Ascending aorta (tissue), 2 donors: ENCODE measurements around the gene RASSF8. TPM values are rescaled to one million over a fixed set of nuclear protein-coding genes. Genes with fewer than 3 reads are reported as not detected.

Source experiments
- DNase-seq, 2 donors: peaks; one replicate each; pipeline ENCODE4 v3.0.0-alpha.2; 2019; ENCODE audit warnings: low spot score in 2 of 2
- H3K27ac ChIP-seq, 2 donors: fragments of 200-600 bp; sonication (generic); one replicate each; pipeline ENCODE4 v1.5.1; 2016 to 2017; ENCODE audit warnings: mild to moderate bottlenecking in 1 of 2
- H3K27me3 ChIP-seq: fragments of 200-600 bp; sonication (generic); one replicate; pipeline ENCODE4 v1.5.1; 2017
- H3K36me3 ChIP-seq, 2 donors: fragments of 200-600 bp; sonication (generic); one replicate each; pipeline ENCODE4 v1.5.1; 2016
- H3K4me1 ChIP-seq, 2 donors: fragments of 200-600 bp; sonication (generic); one replicate each; pipeline ENCODE4 v1.5.1; 2016 to 2017; ENCODE audit warnings: mild to moderate bottlenecking in 1 of 2
- H3K4me3 ChIP-seq, 2 donors: fragments of 200-600 bp; sonication (generic); one replicate each; pipeline ENCODE4 v1.5.1; 2016 to 2017; ENCODE audit warnings: mild to moderate bottlenecking in 1 of 2
- H3K9me3 ChIP-seq, 2 donors: fragments of 200-600 bp; sonication (generic); one replicate each; pipeline ENCODE4 v1.5.1; 2016
- intact Hi-C: fragments of 100-400 bp; cut with DNase I; formaldehyde crosslinking; loops from one replicate; pipeline ENCODE4 v1.15.1; 2023
- total RNA-seq: library from RNA; depleted of rRNA; stranded (reverse); fragments of >200 nt; gene quantifications from one replicate; pipeline ENCODE4 v1.1.0, GENCODE V29; 2016
- TF ChIP-seq, protein P1 (sequence below), 3 experiments: fragments of 200-600 bp in 2 of 3; fragments of 450-650 bp in 1 of 3; sonication (generic) in 2 of 3; IDR thresholded peaks; one replicate each; pipeline ENCODE4 v1.5.1; 2016 to 2019; ENCODE audit warnings: antibody characterized with exemption in 3 of 3, mild to moderate bottlenecking in 1 of 3, moderate library complexity in 1 of 3

The RASSF8 gene
- total RNA-seq, 1 donor from 2014 or later: 92.1 TPM

DNA sequence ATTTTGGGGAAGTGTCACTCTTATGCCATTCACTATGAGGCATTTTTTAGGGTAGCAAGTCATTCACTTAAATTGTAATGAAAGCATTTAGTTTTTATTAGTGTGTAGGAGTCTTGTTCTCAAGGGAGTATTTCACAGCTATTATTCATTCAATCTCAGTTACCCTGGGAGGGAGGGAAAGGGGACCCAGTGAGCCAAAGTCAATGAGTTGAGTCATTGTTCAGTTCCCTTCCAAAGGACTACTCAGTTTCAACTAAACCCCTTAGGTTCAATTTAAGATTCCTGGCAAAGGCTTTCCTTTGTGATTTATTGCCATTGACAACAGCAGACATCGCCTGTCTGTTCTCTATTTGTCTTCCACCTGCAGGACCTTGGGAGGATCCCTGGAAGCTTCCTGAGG, 29.3 kb upstream of the RASSF8 start:
- intact Hi-C loops: no loop called here
- Histone ChIP-seq H3K36me3 (no peaks in the 10 kb centered on the region), H3K27me3 (no peaks in the 10 kb centered on the region), H3K9me3 (no peaks in the 10 kb centered on the region), H3K4me3 (no peak overlapping the region), H3K4me1 (no peaks in the 10 kb centered on the region), H3K27ac (no peak overlapping the region)
- DNase-seq: no peak
- TF ChIP-seq, protein P1, sequence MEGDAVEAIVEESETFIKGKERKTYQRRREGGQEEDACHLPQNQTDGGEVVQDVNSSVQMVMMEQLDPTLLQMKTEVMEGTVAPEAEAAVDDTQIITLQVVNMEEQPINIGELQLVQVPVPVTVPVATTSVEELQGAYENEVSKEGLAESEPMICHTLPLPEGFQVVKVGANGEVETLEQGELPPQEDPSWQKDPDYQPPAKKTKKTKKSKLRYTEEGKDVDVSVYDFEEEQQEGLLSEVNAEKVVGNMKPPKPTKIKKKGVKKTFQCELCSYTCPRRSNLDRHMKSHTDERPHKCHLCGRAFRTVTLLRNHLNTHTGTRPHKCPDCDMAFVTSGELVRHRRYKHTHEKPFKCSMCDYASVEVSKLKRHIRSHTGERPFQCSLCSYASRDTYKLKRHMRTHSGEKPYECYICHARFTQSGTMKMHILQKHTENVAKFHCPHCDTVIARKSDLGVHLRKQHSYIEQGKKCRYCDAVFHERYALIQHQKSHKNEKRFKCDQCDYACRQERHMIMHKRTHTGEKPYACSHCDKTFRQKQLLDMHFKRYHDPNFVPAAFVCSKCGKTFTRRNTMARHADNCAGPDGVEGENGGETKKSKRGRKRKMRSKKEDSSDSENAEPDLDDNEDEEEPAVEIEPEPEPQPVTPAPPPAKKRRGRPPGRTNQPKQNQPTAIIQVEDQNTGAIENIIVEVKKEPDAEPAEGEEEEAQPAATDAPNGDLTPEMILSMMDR (IDR thresholded peaks at IDR 0.05): no peak

DNA sequence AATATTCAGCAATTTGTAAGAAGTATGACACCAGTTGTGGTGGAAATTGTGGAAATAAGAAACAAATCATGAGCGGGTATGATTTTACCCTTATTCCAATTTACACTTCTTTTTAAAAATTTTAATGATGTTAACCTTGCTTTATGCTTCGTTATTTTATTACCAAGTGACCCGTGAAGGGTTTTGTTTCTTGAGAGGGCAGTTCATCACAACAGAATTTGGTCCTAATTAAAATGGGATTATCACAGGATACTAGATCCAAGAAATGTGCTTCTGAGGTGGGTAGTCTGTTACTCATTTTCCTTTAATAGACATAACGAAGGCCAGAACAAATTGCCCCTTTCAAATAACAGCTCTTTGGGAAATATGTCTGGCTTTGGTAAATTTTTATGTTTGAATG, 25.5 kb upstream of the RASSF8 start:
- no peak for DNase-seq
- no peak overlapping the region for H3K4me3 ChIP-seq
- no peak overlapping the region for H3K27ac ChIP-seq
- no peaks in the 10 kb centered on the region for H3K4me1 ChIP-seq
- H3K27me3 ChIP-seq: no peaks in the 10 kb centered on the region
- intact Hi-C loops: no loop called here
- no peaks in the 10 kb centered on the region for H3K36me3 ChIP-seq
- TF ChIP-seq, protein P1 (IDR thresholded peaks at IDR 0.05): no peak
- no peaks in the 10 kb centered on the region for H3K9me3 ChIP-seq

DNA sequence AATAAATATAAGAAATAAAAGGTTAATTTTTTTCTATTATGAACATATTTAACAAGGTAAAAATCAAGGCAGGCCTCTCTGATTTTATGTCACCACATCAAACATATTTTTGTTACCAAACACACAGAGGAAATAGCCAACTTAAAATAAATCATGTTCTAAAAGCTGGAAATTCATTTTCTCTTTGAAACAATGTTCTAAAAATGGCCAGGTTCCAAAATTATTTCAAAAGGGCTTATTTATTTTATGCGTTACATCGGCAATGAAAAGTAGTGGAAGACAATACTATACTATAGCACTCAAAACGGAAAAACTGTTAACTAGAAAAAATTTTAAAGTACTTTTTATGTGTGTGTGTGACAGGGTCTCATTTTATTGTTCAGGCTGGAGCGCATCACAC, 24.0 kb upstream of the RASSF8 start:
- no peak for DNase-seq
- H3K4me1 ChIP-seq: no peaks in the 10 kb centered on the region
- no peak overlapping the region for H3K27ac ChIP-seq
- H3K4me3 ChIP-seq: no peak overlapping the region
- intact Hi-C loops: no loop called here
- H3K9me3 ChIP-seq: no peaks in the 10 kb centered on the region
- H3K36me3 ChIP-seq: no peaks in the 10 kb centered on the region
- TF ChIP-seq, protein P1 (IDR thresholded peaks at IDR 0.05): no peak
- no peaks in the 10 kb centered on the region for H3K27me3 ChIP-seq

DNA sequence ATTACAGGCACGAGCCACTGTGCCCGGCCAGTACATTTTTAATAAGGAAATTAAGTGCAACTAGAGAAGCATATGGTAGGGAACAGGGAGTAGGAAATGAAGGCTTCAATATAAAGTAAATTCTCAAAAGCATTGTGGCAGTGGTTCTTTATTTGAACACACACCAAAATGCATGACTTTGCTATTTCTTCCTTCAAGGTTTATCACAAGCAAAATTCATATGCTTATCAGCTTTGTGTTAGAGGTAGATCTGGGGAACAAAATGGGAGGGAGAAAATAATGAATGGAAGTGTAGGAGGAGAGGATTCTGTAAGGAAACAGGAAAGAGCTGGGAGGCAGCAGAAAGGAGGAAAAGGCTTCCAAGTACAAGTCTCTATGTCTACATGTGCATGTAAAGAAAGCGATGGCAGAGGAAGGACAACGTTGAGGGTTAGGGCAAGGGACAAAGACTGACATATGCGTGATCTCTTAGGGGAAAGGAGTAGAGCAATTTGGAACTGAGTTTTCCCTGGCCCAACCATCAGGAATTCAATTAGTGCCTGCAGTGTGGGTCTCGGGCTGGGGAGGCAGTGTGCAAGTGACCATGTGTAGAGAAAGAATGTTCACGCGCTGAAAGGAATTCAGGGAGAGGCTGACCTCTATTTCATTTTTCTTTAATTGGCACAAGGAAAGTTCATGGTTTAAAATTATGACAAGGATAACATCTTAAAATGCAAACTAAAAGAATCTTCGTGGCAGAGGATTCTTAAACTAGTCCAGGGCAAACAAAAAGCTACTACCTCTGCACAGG, 22.9 kb upstream of the RASSF8 start:
- TF ChIP-seq, protein P1 (IDR thresholded peaks at IDR 0.05): no peak
- H3K27ac ChIP-seq: no peak overlapping the region

DNA sequence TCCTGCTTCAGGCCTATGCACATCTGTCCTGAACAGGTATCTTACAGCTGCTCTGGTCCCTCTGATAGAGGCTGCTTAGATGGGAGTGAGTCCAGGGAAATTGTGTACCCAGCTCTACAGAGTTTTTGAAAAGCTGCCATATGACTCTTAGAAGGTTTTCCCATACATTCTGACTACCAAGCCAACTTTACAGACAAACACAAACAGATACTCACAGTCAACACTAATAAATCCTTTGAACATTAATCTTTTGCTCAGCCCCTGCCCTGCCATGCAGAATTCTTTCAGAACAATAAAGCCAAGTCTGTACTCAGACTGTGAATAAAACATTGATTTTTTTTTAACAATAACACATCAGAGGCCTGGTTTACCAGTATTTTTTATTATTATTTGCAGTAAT, 21.4 kb upstream of the RASSF8 start:
- no peaks in the 10 kb centered on the region for H3K9me3 ChIP-seq
- no peaks in the 10 kb centered on the region for H3K27me3 ChIP-seq
- intact Hi-C loops: no loop called here
- H3K36me3 ChIP-seq: no peaks in the 10 kb centered on the region
- TF ChIP-seq, protein P1 (IDR thresholded peaks at IDR 0.05): no peak
- H3K27ac ChIP-seq: no peak overlapping the region
- no peak overlapping the region for H3K4me3 ChIP-seq
- no peak for DNase-seq
- H3K4me1 ChIP-seq: no peaks in the 10 kb centered on the region

More for the DNA sequence above, 22.9 kb upstream of the RASSF8 start:
- no peaks in the 10 kb centered on the region for H3K27me3 ChIP-seq
- intact Hi-C loops: no loop called here
- H3K36me3 ChIP-seq: no peaks in the 10 kb centered on the region
- H3K9me3 ChIP-seq: no peaks in the 10 kb centered on the region
- DNase-seq: no peak
- H3K4me1 ChIP-seq: no peaks in the 10 kb centered on the region
- no peak overlapping the region for H3K4me3 ChIP-seq
